Renal cortical epithelial cell (primary cell): ENCODE measurements around the gene A2M. TPM values are rescaled to one million over a fixed set of nuclear protein-coding genes. Genes with fewer than 3 reads are reported as not detected.

Source experiments
- DNase-seq: peaks from one replicate; pipeline ENCODE4 v3.0.0-alpha.2; 2011; ENCODE audit warnings: low read depth
- total RNA-seq: library from RNA; depleted of rRNA; stranded (reverse); fragments of >200 nt; gene quantifications from 2 replicates; pipeline ENCODE4 v1.2.3, GENCODE V29; 2014

Gene A2M
- total RNA-seq, 1 donor from 2014 or later = 0.35 TPM

- DNase-seq = no peak
Observed at GRCh38 chr12:9099552-9100190, 16.0 kb downstream of the A2M start.

GRCh38 chr12:9098463-9099026, 17.2 kb downstream of the A2M start:
- no peak for DNase-seq

GRCh38 chr12:9098115-9098452, 17.6 kb downstream of the A2M start:
- DNase-seq = no peak

- no peak for DNase-seq
Observed at GRCh38 chr12:9096563-9097176, 19.0 kb downstream of the A2M start.

- no peak for DNase-seq
Observed at GRCh38 chr12:9095322-9095721, 20.4 kb downstream of the A2M start.

GRCh38 chr12:9094512-9095206, 21.1 kb downstream of the A2M start:
- DNase-seq = no peak

GRCh38 chr12:9091891-9092598, 23.7 kb downstream of the A2M start:
- DNase-seq = no peak

GRCh38 chr12:9090220-9090619, 25.5 kb downstream of the A2M start:
- no peak for DNase-seq

- DNase-seq = no peak
Observed at GRCh38 chr12:9087087-9087835, 28.5 kb downstream of the A2M start.

GRCh38 chr12:9086087-9086486, 29.6 kb downstream of the A2M start:
- no peak for DNase-seq

GRCh38 chr12:9084417-9084816, 31.3 kb downstream of the A2M start:
- no peak for DNase-seq

- DNase-seq = no peak
Observed at GRCh38 chr12:9083793-9084192, 31.9 kb downstream of the A2M start.

- no peak for DNase-seq
Observed at GRCh38 chr12:9081667-9082427, 33.9 kb downstream of the A2M start.

GRCh38 chr12:9079883-9080675, 35.6 kb downstream of the A2M start:
- DNase-seq = no peak

GRCh38 chr12:9079082-9079481, 36.6 kb downstream of the A2M start:
- no peak for DNase-seq

- DNase-seq = no peak
Observed at GRCh38 chr12:9077152-9078031, 38.3 kb downstream of the A2M start.

GRCh38 chr12:9076733-9077132, 39.0 kb downstream of the A2M start:
- no peak for DNase-seq

GRCh38 chr12:9075138-9075535, 40.6 kb downstream of the A2M start:
- DNase-seq = no peak
